Fibroblast of the aortic adventitia (primary cell): ENCODE results near the gene PSD2. TPM values are rescaled to one million over a fixed set of nuclear protein-coding genes. Genes with fewer than 3 reads are reported as not detected.

Experiments used
- DNase-seq: peaks from one replicate; pipeline ENCODE4 v3.0.0-alpha.2; 2010; ENCODE audit warnings: low read depth
- H3K4me3 ChIP-seq: 2 replicates; pipeline ENCODE4 v1.5.1; 2011; ENCODE audit warnings: low read depth, mild to moderate bottlenecking, control low read depth, low read length, moderate library complexity
- total RNA-seq: library from RNA; depleted of rRNA; stranded (reverse); fragments of >200 nt; gene quantifications from 2 replicates; pipeline ENCODE4 v1.2.3, GENCODE V29; 2012; ENCODE audit warnings: low replicate concordance
- TF ChIP-seq, protein P1 (sequence below): IDR thresholded peaks from 2 replicates; pipeline ENCODE4 v1.5.1; 2011; ENCODE audit warnings: mild to moderate bottlenecking, low read length, control low read depth, inconsistent platforms; ENCODE audit not compliant: insufficient read depth

Gene PSD2
- total RNA-seq, 1 donor: not detected

GRCh38 chr5:139850423-139851016 lies 54.9 kb downstream of the PSD2 start:
- TF ChIP-seq, protein P1, sequence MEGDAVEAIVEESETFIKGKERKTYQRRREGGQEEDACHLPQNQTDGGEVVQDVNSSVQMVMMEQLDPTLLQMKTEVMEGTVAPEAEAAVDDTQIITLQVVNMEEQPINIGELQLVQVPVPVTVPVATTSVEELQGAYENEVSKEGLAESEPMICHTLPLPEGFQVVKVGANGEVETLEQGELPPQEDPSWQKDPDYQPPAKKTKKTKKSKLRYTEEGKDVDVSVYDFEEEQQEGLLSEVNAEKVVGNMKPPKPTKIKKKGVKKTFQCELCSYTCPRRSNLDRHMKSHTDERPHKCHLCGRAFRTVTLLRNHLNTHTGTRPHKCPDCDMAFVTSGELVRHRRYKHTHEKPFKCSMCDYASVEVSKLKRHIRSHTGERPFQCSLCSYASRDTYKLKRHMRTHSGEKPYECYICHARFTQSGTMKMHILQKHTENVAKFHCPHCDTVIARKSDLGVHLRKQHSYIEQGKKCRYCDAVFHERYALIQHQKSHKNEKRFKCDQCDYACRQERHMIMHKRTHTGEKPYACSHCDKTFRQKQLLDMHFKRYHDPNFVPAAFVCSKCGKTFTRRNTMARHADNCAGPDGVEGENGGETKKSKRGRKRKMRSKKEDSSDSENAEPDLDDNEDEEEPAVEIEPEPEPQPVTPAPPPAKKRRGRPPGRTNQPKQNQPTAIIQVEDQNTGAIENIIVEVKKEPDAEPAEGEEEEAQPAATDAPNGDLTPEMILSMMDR: no peak
- DNase-seq: no peak
- H3K4me3 ChIP-seq: no peak overlapping the region

- TF ChIP-seq, protein P1: no peak
- no peak for DNase-seq
- no peak overlapping the region for H3K4me3 ChIP-seq
These were observed 56.0 kb downstream of the PSD2 start for GRCh38 chr5:139851558-139851957.

- no peak overlapping the region for H3K4me3 ChIP-seq
- TF ChIP-seq, protein P1: no peak
- no peak for DNase-seq
These were observed 57.1 kb downstream of the PSD2 start for GRCh38 chr5:139852696-139853095.

DNA sequence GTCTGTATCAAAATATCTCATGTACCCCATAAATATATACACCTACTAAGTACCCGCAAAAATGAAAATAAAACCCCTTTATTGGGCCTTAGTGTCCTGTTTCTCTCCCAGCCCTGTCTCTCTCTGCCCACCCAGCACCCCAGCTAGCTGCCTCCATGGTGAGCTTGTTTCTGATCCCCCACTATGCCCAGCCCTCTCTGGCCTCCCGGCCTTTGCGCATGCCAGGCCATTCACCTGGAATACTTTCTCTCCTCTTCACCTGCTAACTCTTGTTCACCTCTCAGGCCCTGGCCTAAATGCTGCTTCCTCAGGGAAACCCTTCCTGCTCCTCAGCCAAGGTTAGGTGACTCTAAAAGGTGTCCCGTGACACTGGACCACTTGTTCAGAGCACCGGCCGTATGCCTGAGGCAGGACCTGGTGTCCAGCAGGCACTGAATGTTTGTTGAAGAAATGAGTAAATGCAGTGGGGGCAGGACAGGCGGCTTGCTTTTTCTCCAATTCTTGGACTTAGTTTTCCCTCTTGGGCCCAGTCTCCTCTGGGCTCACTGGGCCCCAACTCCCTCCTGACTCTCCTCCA lies 58.5 kb downstream of the PSD2 start:
- no peak overlapping the region for H3K4me3 ChIP-seq
- TF ChIP-seq, protein P1: no peak
- DNase-seq: no peak

DNA sequence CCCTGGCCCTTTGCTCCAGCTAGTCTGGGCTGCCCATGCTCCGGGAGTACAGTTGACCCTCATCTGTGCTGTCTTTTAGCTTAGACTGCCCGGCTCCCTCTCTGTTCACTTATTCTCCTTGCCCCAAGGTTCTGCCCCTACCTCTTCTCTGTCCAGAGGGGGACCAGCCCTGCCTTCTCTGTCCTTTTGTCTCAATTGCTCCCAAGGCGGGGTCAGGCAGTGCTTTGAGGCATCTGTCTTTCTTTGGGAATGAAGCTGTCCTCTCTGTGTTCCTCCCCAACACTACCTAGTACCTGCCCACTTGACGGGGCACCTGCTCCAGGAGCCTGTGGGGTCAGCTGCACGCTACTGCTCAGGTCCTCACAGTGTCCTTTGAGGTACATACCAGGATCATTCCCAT lies 59.3 kb downstream of the PSD2 start:
- H3K4me3 ChIP-seq: no peak overlapping the region
- DNase-seq: no peak
- TF ChIP-seq, protein P1: no peak

GRCh38 chr5:139855451-139855850 lies 59.8 kb downstream of the PSD2 start:
- H3K4me3 ChIP-seq: no peak overlapping the region
- DNase-seq: no peak
- TF ChIP-seq, protein P1: no peak
